ENCODE measurements around the gene CBX6. TPM values are rescaled to one million over a fixed set of nuclear protein-coding genes. Genes with fewer than 3 reads are reported as not detected.

Gene CBX6
- total RNA-seq, 1 experiment from 2014 or later, result 136 TPM

DNA sequence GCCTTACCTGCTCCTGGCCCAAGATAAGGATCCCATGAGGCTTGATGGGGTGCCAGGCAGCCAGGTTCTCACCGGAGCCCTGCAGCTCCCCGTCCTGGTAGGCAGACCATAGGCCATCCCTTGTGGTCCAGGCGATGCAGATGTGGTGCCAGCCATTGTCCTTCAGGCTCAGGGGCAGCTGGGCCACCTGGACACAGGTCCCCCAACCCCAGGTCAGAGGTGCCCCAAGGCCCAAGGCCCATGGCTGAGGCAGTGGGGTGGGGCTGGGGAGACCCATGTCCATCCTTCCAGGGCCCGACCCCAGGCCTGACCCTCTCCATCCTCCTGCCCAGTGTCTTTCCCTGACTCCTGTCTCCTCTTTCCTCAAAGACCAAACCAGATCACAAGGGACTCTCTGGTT, 48.9 kb downstream of the CBX6 start:
- intact Hi-C loops (cut with micrococcal nuclease; ENCODE audit: unreplicated experiment), result no loop called here
- CTCF ChIA-PET, result no interaction called here
- no peak overlapping the region for H3K4me2 ChIP-seq
- H3K4me3 ChIP-seq, result no peak overlapping the region
- no peaks in the 10 kb centered on the region for H3K9me2 ChIP-seq (ENCODE audit: insufficient read depth)
- H3K9me3 ChIP-seq (ENCODE audit: insufficient read depth, low read depth), result no peaks in the 10 kb centered on the region
- no peak for DNase-seq
- TF ChIP-seq, protein P1, sequence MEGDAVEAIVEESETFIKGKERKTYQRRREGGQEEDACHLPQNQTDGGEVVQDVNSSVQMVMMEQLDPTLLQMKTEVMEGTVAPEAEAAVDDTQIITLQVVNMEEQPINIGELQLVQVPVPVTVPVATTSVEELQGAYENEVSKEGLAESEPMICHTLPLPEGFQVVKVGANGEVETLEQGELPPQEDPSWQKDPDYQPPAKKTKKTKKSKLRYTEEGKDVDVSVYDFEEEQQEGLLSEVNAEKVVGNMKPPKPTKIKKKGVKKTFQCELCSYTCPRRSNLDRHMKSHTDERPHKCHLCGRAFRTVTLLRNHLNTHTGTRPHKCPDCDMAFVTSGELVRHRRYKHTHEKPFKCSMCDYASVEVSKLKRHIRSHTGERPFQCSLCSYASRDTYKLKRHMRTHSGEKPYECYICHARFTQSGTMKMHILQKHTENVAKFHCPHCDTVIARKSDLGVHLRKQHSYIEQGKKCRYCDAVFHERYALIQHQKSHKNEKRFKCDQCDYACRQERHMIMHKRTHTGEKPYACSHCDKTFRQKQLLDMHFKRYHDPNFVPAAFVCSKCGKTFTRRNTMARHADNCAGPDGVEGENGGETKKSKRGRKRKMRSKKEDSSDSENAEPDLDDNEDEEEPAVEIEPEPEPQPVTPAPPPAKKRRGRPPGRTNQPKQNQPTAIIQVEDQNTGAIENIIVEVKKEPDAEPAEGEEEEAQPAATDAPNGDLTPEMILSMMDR (conservative IDR thresholded peaks at IDR 0.05), result no peak
- no peak for TF ChIP-seq EZH2 (IDR thresholded peaks at IDR 0.05; ENCODE audit: low read depth)
- H3K36me3 ChIP-seq (ENCODE audit: low read depth), result no peaks in the 10 kb centered on the region
- H3K4me1 ChIP-seq (replicated peaks; ENCODE audit: insufficient read depth), result no peaks in the 10 kb centered on the region
- no peak overlapping the region for H3K27ac ChIP-seq
- H3K27me3 ChIP-seq (ENCODE audit: insufficient read depth, low read depth), result peaks cover 19% of the 10 kb centered on the region
- no peak overlapping the region for H2AFZ ChIP-seq
- H3F3A ChIP-seq (ENCODE audit: insufficient read depth, low read depth), result no peaks in the 10 kb centered on the region
- POLR2A ChIA-PET (ENCODE audit: unreplicated experiment), result interaction anchor here (0.6 kb wide), 1 partner anchor 251 kb away, joined by 3 read pairs; no protein-coding TSS in a partner anchor
- H3K79me2 ChIP-seq (ENCODE audit: low read depth), result no peaks in the 10 kb centered on the region
- BruUV-seq (replicated peaks), result no TSS peak
- no peaks in the 10 kb centered on the region; the same call in 1 of the 2 replicates for H4K20me1 ChIP-seq (ENCODE audit: insufficient read depth)

DNA sequence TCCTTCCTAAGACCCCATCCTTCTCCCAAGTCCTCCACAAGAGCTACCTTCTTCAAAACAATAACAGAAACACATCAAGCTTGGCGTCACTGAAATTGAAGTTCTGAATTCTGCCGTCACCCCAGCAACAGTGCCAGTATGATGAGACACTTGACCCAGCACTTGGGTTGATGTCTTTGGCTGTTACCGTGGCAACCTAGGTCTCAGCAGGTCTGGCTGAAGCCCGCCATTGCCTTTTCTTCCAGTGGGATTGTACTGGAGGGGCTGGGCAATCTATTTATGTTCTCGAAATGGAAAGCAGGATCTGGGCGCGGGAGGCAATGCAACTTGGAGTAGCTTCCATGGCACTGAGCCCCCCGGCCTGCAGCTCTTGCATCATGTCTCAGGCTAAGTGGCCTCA, 52.0 kb downstream of the CBX6 start:
- Histone ChIP-seq H4K20me1 (ENCODE audit: insufficient read depth) (no peaks in the 10 kb centered on the region; the same call in 1 of the 2 replicates), H3K9me3 (ENCODE audit: insufficient read depth, low read depth) (no peaks in the 10 kb centered on the region), H3K27ac (no peak overlapping the region), H3K4me2 (no peak overlapping the region), H3F3A (ENCODE audit: insufficient read depth, low read depth) (no peaks in the 10 kb centered on the region), H3K4me1 (replicated peaks; ENCODE audit: insufficient read depth) (no peaks in the 10 kb centered on the region), H3K9me2 (ENCODE audit: insufficient read depth) (no peaks in the 10 kb centered on the region), H3K79me2 (ENCODE audit: low read depth) (no peaks in the 10 kb centered on the region), H3K27me3 (ENCODE audit: insufficient read depth, low read depth) (peaks cover 19% of the 10 kb centered on the region), H3K36me3 (ENCODE audit: low read depth) (no peaks in the 10 kb centered on the region), H3K4me3 (no peak overlapping the region), H2AFZ (no peak overlapping the region)
- CTCF ChIA-PET, result no interaction called here
- intact Hi-C loops (cut with micrococcal nuclease; ENCODE audit: unreplicated experiment), result no loop called here
- TF ChIP-seq, protein P1 (conservative IDR thresholded peaks at IDR 0.05), result no peak
- no peak for TF ChIP-seq EZH2 (IDR thresholded peaks at IDR 0.05; ENCODE audit: low read depth)
- no peak for DNase-seq
- POLR2A ChIA-PET (ENCODE audit: unreplicated experiment), result no interaction called here
- BruUV-seq (replicated peaks), result no TSS peak

DNA sequence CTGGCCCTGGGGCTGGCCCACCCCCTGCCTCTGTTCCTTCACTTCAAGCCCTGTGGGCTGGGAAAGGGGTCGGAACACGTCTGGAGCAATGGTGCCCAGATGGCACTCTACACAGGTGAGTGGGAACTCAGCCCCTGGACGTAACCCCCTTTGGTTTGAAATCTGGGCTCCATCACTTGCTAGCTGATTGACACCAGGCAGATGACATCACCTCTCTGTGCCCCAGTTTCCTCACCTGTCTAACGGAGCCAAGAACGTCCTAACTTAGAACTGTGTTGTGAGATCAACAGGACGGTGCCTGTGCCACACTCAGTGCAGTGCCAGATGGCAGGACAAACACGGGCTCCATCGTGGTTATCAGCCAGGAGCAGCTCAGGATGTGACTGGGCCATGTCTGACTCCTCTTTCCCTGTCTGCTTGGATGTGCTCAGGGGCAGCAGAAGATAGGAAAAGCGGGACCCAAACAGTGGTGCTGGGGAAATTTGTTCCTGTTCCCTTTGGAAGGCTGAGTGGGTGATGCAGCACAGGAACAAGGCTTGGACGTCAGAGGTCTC, 52.6 kb downstream of the CBX6 start:
- Histone ChIP-seq H3F3A (ENCODE audit: insufficient read depth, low read depth) (no peaks in the 10 kb centered on the region), H3K4me2 (no peak overlapping the region), H3K9me2 (ENCODE audit: insufficient read depth) (no peaks in the 10 kb centered on the region), H3K4me3 (no peak overlapping the region), H4K20me1 (ENCODE audit: insufficient read depth) (no peaks in the 10 kb centered on the region), H3K27ac (no peak overlapping the region), H3K79me2 (ENCODE audit: low read depth) (no peaks in the 10 kb centered on the region), H3K36me3 (ENCODE audit: low read depth) (no peaks in the 10 kb centered on the region), H2AFZ (no peak overlapping the region), H3K27me3 (ENCODE audit: insufficient read depth, low read depth) (peaks cover 22% of the 10 kb centered on the region), H3K4me1 (replicated peaks; ENCODE audit: insufficient read depth) (no peaks in the 10 kb centered on the region), H3K9me3 (ENCODE audit: insufficient read depth, low read depth) (no peaks in the 10 kb centered on the region)
- TF ChIP-seq, protein P1 (conservative IDR thresholded peaks at IDR 0.05), result no peak
- no peak for TF ChIP-seq EZH2 (IDR thresholded peaks at IDR 0.05; ENCODE audit: low read depth)
- CTCF ChIA-PET, result no interaction called here
- intact Hi-C loops (cut with micrococcal nuclease; ENCODE audit: unreplicated experiment), result no loop called here
- BruUV-seq (replicated peaks), result no TSS peak
- POLR2A ChIA-PET (ENCODE audit: unreplicated experiment), result no interaction called here
- no peak for DNase-seq
